Endodermal cell (in vitro differentiated cells): ENCODE measurements around the gene B2M. TPM values are rescaled to one million over a fixed set of nuclear protein-coding genes. Genes with fewer than 3 reads are reported as not detected.

Source experiments
- DNase-seq: peaks from one replicate; pipeline ENCODE4 v3.0.0-alpha.2; 2017
- H3K27ac ChIP-seq: 2 replicates; pipeline ENCODE4 v1.5.1; 2013; ENCODE audit warnings: mild to moderate bottlenecking, low read depth, low read length, moderate library complexity
- H3K27me3 ChIP-seq: 2 replicates; pipeline ENCODE4 v1.6.1; 2013; ENCODE audit warnings: mild to moderate bottlenecking, low read length, moderate library complexity; ENCODE audit not compliant: insufficient read depth, control insufficient read depth, poor library complexity, severe bottlenecking
- H3K36me3 ChIP-seq: 2 replicates; pipeline ENCODE4 v1.7.0; 2013; ENCODE audit warnings: mild to moderate bottlenecking, low read length, moderate library complexity; ENCODE audit not compliant: control insufficient read depth, insufficient read depth
- H3K4me1 ChIP-seq: one replicate; pipeline ENCODE4 v1.7.0; 2013; ENCODE audit warnings: low read length; ENCODE audit not compliant: control insufficient read depth, insufficient read depth
- H3K4me3 ChIP-seq: 2 replicates; pipeline ENCODE4 v1.5.1; 2013; ENCODE audit warnings: mild to moderate bottlenecking, low read length, moderate library complexity
- H3K9ac ChIP-seq: 2 replicates; pipeline ENCODE4 v1.6.1; 2013; ENCODE audit warnings: mild to moderate bottlenecking, low read length, moderate library complexity; ENCODE audit not compliant: poor library complexity, severe bottlenecking; ENCODE audit errors: extremely low read depth
- H3K9me3 ChIP-seq: 2 replicates; pipeline ENCODE4 v1.6.1; 2013; ENCODE audit warnings: mild to moderate bottlenecking, low read length, moderate library complexity; ENCODE audit not compliant: control insufficient read depth
- H3K27ac Mint-ChIP-seq: 2 replicates; pipeline ENCODE4 v1.8.0; 2020; ENCODE audit warnings: mixed read lengths
- H3K27me3 Mint-ChIP-seq: 2 replicates; pipeline ENCODE4 v1.8.0; 2021; ENCODE audit warnings: mild to moderate bottlenecking, mixed read lengths; ENCODE audit not compliant: insufficient read depth
- H3K36me3 Mint-ChIP-seq: 2 replicates; pipeline ENCODE4 v1.8.0; 2020; ENCODE audit warnings: low read depth, mixed read lengths
- H3K4me1 Mint-ChIP-seq: 2 replicates; pipeline ENCODE4 v1.8.0; 2020; ENCODE audit warnings: mixed read lengths
- H3K4me3 Mint-ChIP-seq: 2 replicates; pipeline ENCODE4 v1.8.0; 2020; ENCODE audit warnings: mild to moderate bottlenecking, moderate library complexity, mixed read lengths
- H3K9me3 Mint-ChIP-seq: 2 replicates; pipeline ENCODE4 v1.8.0; 2020; ENCODE audit warnings: mild to moderate bottlenecking, mixed read lengths
- WGBS, 2 experiments: methylation state at CpG; one replicate each; pipeline versions ENCODE4 v1.1.5 to v1.1.7; 2013; ENCODE audit warnings: missing lambda C conversion rate in 2 of 2, mixed read lengths in 1 of 2; ENCODE audit not compliant: insufficient coverage in 1 of 2, insufficient read length in 1 of 2; 5-methylcytosine and 5-hydroxymethylcytosine counted together
- total RNA-seq, 2 donors: library from RNA; stranded (reverse); fragmentation: NEBNext Ultra II Directional in 1 of 2; extraction: Animal tissue kit (Norgen Biotek cat#: 25700) in 1 of 2; gene quantifications; 2 replicates in 1 of 2; 3 replicates in 1 of 2; pipeline ENCODE4 v1.2.1, GENCODE V29; 2021
- TF ChIP-seq, protein P1 (sequence below): fragments of 200-600 bp; sonication (generic); conservative IDR thresholded peaks from 2 replicates; pipeline ENCODE4 v1.5.0; 2021; ENCODE audit warnings: antibody characterized with exemption, mild to moderate bottlenecking

Gene B2M
- total RNA-seq, 2 donors from 2014 or later, result 66.5 to 74.3 TPM

DNA sequence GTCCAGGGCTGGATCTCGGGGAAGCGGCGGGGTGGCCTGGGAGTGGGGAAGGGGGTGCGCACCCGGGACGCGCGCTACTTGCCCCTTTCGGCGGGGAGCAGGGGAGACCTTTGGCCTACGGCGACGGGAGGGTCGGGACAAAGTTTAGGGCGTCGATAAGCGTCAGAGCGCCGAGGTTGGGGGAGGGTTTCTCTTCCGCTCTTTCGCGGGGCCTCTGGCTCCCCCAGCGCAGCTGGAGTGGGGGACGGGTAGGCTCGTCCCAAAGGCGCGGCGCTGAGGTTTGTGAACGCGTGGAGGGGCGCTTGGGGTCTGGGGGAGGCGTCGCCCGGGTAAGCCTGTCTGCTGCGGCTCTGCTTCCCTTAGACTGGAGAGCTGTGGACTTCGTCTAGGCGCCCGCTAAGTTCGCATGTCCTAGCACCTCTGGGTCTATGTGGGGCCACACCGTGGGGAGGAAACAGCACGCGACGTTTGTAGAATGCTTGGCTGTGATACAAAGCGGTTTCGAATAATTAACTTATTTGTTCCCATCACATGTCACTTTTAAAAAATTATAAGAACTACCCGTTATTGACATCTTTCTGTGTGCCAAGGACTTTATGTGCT, 527 bp downstream of the B2M start:
- Histone ChIP-seq H3K4me1 (no peaks in the 10 kb centered on the region), H3K4me3 (peak overlapping the region; percentile 82), H3K9me3 (no peaks in the 10 kb centered on the region), H3K36me3 (peaks cover 8% of the 10 kb centered on the region), H3K27me3 (peaks cover 10% of the 10 kb centered on the region), H3K27ac (no peak overlapping the region), H3K9ac (peak overlapping the region; percentile 57)
- H3K36me3 Mint-ChIP-seq, result no peaks in the 10 kb centered on the region
- no peaks in the 10 kb centered on the region for H3K9me3 Mint-ChIP-seq
- peak overlapping the region; percentile 98 for H3K27ac Mint-ChIP-seq
- peak; percentile 74 for DNase-seq
- peak overlapping the region; percentile 87 for H3K4me3 Mint-ChIP-seq
- peaks cover 9% of the 10 kb centered on the region for H3K27me3 Mint-ChIP-seq
- TF ChIP-seq, protein P1, sequence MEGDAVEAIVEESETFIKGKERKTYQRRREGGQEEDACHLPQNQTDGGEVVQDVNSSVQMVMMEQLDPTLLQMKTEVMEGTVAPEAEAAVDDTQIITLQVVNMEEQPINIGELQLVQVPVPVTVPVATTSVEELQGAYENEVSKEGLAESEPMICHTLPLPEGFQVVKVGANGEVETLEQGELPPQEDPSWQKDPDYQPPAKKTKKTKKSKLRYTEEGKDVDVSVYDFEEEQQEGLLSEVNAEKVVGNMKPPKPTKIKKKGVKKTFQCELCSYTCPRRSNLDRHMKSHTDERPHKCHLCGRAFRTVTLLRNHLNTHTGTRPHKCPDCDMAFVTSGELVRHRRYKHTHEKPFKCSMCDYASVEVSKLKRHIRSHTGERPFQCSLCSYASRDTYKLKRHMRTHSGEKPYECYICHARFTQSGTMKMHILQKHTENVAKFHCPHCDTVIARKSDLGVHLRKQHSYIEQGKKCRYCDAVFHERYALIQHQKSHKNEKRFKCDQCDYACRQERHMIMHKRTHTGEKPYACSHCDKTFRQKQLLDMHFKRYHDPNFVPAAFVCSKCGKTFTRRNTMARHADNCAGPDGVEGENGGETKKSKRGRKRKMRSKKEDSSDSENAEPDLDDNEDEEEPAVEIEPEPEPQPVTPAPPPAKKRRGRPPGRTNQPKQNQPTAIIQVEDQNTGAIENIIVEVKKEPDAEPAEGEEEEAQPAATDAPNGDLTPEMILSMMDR, result no peak
- peaks cover 5% of the 10 kb centered on the region for H3K4me1 Mint-ChIP-seq
- 6 to 23% methylated on average over 16 to 46 of the region's 46 CpGs for whole genome bisulfite sequencing, 2 experiments

DNA sequence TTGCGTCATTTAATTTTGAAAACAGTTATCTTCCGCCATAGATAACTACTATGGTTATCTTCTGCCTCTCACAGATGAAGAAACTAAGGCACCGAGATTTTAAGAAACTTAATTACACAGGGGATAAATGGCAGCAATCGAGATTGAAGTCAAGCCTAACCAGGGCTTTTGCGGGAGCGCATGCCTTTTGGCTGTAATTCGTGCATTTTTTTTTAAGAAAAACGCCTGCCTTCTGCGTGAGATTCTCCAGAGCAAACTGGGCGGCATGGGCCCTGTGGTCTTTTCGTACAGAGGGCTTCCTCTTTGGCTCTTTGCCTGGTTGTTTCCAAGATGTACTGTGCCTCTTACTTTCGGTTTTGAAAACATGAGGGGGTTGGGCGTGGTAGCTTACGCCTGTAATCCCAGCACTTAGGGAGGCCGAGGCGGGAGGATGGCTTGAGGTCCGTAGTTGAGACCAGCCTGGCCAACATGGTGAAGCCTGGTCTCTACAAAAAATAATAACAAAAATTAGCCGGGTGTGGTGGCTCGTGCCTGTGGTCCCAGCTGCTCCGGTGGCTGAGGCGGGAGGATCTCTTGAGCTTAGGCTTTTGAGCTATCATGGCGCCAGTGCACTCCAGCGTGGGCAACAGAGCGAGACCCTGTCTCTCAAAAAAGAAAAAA, 1.2 kb downstream of the B2M start:
- no peak overlapping the region for H3K27ac ChIP-seq
- peaks cover 14% of the 10 kb centered on the region for H3K36me3 ChIP-seq
- no peaks in the 10 kb centered on the region for H3K9me3 ChIP-seq
- H3K4me3 ChIP-seq, result peak overlapping the region; percentile 82
- Mint-ChIP-seq H3K27ac (no peak overlapping the region), H3K36me3 (peaks cover under 1% of the 10 kb centered on the region), H3K27me3 (peaks cover 9% of the 10 kb centered on the region), H3K9me3 (no peaks in the 10 kb centered on the region), H3K4me3 (peak overlapping the region; percentile 87), H3K4me1 (peaks cover 5% of the 10 kb centered on the region)
- H3K4me1 ChIP-seq, result no peaks in the 10 kb centered on the region
- no peak overlapping the region for H3K9ac ChIP-seq
- H3K27me3 ChIP-seq, result peaks cover 10% of the 10 kb centered on the region
- TF ChIP-seq, protein P1, result no peak
- WGBS, 2 experiments, result 86 to 90% methylated on average over 19 to 24 of the region's 24 CpGs
- no peak for DNase-seq

DNA sequence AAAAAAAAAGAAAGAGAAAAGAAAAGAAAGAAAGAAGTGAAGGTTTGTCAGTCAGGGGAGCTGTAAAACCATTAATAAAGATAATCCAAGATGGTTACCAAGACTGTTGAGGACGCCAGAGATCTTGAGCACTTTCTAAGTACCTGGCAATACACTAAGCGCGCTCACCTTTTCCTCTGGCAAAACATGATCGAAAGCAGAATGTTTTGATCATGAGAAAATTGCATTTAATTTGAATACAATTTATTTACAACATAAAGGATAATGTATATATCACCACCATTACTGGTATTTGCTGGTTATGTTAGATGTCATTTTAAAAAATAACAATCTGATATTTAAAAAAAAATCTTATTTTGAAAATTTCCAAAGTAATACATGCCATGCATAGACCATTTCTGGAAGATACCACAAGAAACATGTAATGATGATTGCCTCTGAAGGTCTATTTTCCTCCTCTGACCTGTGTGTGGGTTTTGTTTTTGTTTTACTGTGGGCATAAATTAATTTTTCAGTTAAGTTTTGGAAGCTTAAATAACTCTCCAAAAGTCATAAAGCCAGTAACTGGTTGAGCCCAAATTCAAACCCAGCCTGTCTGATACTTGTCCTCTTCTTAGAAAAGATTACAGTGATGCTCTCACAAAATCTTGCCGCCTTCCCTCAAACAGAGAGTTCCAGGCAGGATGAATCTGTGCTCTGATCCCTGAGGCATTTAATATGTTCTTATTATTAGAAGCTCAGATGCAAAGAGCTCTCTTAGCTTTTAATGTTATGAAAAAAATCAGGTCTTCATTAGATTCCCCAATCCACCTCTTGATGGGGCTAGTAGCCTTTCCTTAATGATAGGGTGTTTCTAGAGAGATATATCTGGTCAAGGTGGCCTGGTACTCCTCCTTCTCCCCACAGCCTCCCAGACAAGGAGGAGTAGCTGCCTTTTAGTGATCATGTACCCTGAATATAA, 2.0 kb downstream of the B2M start:
- Mint-ChIP-seq H3K27ac (no peak overlapping the region), H3K27me3 (peaks cover 9% of the 10 kb centered on the region), H3K36me3 (peaks cover 3% of the 10 kb centered on the region), H3K4me3 (peak overlapping the region; percentile 87), H3K9me3 (no peaks in the 10 kb centered on the region), H3K4me1 (peaks cover 5% of the 10 kb centered on the region)
- Histone ChIP-seq H3K27ac (no peak overlapping the region), H3K9ac (no peak overlapping the region), H3K27me3 (peaks cover 10% of the 10 kb centered on the region), H3K4me1 (no peaks in the 10 kb centered on the region), H3K4me3 (no peak overlapping the region), H3K9me3 (no peaks in the 10 kb centered on the region), H3K36me3 (peaks cover 21% of the 10 kb centered on the region)
- WGBS, 2 experiments, result 90 to 94% methylated on average over 2 to 4 of the region's 5 CpGs
- no peak for DNase-seq
- TF ChIP-seq, protein P1, result peak; percentile 66
